HG02884 (cell line): ENCODE results near the gene LHX2.
A peak's percentile ranks its signal among the peaks of the same experiment; 100 is the strongest.
"Not testable (repeated sequence)": the region's sequence is repeated elsewhere in the genome, so short reads cannot be mapped to it uniquely, and the experiment has no call there.

ENCODE experiments used
- ATAC-seq: cut with Tn5 transposase; IDR thresholded peaks from one replicate; pipeline ENCODE4 v1.9.1; 2021; ENCODE audit warnings: mild to moderate bottlenecking, moderate library complexity; ENCODE audit not compliant: unreplicated experiment

The LHX2 gene, protein sequence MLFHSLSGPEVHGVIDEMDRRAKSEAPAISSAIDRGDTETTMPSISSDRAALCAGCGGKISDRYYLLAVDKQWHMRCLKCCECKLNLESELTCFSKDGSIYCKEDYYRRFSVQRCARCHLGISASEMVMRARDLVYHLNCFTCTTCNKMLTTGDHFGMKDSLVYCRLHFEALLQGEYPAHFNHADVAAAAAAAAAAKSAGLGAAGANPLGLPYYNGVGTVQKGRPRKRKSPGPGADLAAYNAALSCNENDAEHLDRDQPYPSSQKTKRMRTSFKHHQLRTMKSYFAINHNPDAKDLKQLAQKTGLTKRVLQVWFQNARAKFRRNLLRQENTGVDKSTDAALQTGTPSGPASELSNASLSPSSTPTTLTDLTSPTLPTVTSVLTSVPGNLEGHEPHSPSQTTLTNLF

DNA sequence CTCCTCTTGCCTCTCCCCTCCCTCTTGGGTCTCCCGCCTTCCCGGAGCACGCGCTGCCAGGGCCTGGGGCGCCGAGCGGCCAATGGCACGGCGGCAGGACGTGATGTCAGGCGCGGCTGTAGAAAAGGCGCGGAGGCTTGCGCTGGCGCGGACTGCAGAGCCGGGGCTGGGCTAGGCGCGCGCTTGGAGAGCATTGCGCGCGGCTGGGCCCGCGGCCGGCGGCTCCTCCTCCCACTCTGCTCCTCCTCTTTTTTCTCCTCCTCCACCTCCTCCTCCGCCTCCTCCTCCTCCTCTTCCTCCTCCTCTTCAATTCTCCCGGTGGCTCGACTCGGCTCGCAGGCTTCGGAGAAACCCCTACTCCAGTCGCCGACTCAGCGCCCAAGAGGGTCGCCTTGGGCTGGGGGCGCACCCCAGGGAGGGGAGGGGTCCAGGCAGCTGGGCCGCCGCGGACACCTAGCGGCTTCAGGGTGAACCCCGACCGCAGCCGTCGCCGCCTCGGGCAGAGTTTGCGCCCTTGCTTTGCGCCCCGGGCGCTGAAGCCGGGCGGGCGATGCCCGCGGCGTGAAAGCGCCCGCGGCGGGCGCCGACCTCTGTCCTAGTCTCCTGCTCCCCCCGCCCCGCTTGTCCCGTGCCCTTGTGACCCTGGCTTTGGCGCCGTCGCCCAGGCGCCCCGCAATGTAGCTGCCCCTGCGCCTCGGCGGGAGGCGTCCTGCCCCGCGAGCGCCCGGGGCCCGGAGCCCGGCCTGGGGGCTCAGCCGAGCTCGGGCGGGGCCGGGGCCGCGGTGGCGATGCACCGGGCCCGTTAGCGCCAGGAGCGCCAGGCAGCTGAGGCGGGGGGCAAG, at the start of gene LHX2:
TSS of gene LHX2 (plus strand) at position 309 of the 842 bp plus-strand sequence. CDS start 581 bp downstream, outside the sequence.
- no peak for ATAC-seq

GRCh38 chr9:123964761-123965160, 46.8 kb upstream of the LHX2 start:
- ATAC-seq: no peak

DNA sequence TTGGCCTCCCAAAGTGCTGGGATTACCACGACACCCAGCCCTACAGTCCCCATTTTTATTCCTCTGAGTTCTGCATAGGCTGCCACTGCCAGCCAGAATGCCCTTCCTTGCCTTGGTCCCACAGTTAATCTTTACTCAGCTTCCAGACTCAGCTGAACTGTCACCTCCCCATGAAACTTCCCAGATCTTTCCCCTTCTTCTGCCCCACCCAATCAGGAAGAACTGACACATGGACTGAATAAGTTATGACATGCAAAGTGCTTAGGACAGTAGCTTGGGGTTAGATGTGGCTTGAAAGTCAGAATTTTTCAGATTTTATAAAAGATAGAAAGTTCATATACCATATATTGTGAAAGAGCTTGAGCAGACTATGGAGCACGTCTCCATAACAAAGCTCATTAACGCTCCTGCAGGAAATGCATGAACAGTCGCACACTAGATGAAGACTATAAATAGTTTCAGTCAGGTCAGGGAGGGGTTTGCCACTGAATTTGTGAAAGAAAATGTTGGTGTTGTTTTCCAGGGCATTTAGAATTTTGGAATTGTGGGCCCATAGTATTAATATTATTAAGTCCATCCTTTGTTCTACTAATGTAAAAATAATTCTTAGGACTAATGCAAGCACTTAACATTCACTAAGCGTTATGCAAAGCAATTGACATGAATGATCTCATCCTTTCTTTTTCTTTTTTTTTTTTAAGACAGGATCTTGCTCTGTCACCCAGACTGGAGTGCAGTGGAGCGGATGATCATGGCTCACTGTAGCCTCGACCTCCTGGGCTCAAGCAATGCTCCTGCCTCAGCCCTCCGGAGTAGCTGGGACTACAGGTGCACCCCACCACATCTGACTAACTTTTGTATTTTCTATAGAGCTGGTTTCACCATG, 45.5 kb upstream of the LHX2 start:
- ATAC-seq: no peak

DNA sequence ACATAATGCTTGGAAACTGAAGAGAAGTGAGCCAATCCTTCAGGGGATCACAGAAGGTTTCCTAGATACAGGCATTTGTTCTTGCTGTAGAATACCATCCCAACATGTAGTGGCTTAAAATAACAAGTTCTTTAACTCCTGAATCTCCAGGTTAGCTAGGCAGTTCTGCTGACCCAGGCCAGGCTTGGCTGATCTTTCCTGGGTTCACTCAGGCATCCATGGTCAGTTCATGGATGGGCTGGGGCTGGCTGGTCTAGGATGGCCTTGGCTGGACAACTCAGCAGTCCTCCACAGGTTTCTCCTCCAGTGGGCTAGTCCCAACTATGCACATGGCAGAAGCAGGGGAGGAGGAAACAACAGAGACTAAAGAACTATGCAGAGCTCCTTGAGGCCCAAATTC, 44.2 kb upstream of the LHX2 start:
- no peak for ATAC-seq

- no peak for ATAC-seq
Observed at GRCh38 chr9:123972618-123973017, 39.0 kb upstream of the LHX2 start.

DNA sequence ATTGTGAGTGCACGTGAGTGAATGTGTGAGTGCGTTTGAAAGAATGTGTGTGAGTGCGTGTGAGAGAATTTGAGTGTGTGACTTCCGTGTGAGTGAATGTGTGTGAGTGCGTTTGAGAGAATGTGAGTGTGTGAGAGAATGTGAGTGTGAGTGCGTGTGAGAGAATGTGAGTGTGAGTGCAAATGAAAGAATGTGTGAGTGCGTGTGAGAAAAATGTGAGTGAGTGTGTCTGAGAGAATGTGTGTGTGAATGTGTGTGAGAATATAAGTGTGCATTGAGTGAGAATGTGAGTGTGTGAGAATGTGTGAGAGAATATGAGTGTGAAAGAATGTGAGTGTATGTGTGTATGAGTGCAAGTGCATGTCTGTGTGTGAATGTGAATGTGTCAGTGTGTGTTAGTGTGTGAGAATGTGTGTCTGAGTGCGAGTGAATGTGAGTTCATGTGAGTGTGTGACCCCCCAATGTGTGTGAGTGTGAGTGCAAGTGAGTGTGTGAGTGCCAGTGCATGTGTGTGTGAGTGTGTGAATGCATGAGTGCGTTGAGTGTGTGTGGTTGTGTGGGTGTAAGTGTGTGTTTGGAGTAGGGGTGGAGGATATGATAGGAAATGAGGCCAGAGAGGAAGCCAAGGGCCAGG, 37.9 kb upstream of the LHX2 start:
- no peak for ATAC-seq

DNA sequence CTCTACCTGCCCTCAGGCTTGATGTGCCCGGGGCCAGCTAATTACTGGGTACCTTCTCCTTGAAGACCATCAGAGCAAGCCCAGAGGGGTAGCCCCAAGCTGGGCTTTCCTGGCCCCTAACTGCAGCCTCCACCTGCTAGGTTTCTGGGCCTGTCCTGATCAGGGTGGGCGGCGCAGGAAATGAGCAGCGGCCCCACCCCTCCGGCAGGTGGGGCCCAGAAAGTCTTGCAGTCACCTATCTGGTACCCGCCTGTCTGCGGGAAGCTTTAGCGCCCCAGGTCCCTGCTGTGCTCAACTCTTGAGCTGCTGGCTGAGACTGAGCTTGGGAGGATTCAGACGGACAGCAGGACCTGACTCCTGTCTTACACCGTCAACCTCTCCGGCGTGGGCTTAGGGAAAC, 37.1 kb upstream of the LHX2 start:
- no peak for ATAC-seq

DNA sequence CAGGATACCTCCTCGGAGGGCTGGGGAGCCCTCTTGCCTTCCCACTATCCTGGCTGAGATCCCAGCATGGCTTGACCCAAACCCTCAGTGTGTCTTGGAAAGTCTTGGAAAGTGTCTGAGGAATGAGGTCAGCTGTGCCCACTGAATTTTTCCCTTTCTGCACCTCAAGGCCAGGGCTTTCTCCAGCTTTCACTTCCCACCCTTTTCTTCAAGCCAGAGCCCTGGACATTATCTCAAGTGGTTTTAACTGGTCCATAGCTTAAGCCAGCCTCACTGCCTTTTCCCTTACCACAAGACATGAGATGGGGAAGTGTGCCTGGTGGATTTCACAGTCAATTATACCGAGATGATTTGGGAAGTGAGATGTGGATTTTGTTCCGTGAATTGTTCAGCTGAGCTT, 35.7 kb upstream of the LHX2 start:
- ATAC-seq: no peak

DNA sequence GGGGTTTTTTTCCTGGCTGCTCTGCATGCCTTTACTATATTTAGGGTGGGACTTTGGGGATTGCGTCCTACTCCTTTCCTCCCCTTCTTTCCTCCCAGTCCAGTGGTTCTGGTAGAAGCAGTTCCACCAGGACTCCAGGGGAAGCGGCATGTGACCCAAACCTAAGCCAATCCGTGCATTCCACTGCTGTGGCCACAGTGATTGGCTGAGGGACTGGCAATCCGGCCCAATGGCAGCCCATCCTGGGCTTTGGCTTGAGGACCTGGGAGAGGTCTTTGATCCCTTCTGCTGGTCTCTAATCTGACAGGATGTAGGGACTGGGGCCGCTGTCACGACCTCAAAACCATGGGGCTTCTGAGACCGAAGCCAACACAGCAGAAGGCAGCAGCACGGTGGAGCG, 35.0 kb upstream of the LHX2 start:
- not testable (repeated sequence) for ATAC-seq

- no peak for ATAC-seq
Observed at GRCh38 chr9:123978981-123979380, 32.6 kb upstream of the LHX2 start.

- no peak for ATAC-seq
Observed at GRCh38 chr9:123982535-123982934, 29.0 kb upstream of the LHX2 start.

DNA sequence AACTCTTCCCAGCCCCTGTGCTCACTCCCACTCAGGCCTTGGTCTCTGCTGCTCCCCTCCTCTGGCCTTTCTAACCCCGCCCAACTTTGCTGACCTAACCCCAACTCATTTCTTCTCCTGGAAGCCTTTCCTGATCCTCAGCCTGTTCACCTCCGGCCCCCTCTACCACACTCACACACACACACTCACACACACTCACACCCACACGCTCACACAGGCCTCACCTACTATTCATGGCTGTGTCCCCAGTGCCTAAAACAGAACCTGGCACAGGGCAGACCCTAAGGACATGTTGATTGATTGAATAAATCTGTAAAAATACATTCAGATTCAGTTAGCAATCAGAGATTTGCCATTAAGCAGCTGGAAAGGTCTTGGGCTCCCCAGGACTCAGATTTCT, 28.5 kb upstream of the LHX2 start:
- no peak for ATAC-seq

GRCh38 chr9:123984802-123985201, 26.8 kb upstream of the LHX2 start:
- no peak for ATAC-seq

- ATAC-seq: no peak
Observed at GRCh38 chr9:123985869-123986268, 25.7 kb upstream of the LHX2 start.

- no peak for ATAC-seq
Observed at GRCh38 chr9:123990427-123990826, 21.1 kb upstream of the LHX2 start.

DNA sequence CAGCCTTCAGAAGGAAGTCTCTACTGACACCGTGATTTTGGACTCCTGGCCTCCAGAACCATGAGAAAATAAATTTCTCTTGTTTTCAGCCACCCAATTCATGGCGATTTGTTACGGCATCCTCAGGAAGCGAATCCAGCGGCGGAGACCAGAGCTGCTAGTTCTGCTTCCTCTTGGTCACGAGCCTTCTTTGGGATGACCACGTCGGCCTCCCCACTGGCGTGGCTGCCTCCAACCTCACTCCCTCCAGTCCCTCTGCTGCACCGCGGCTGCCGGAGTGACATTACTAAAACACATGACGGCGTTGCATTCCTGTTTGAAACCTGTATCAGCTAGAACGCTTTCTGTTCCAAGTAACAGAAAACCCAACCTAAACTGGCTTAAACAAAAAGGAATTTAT, 18.9 kb upstream of the LHX2 start:
- not testable (repeated sequence) for ATAC-seq

DNA sequence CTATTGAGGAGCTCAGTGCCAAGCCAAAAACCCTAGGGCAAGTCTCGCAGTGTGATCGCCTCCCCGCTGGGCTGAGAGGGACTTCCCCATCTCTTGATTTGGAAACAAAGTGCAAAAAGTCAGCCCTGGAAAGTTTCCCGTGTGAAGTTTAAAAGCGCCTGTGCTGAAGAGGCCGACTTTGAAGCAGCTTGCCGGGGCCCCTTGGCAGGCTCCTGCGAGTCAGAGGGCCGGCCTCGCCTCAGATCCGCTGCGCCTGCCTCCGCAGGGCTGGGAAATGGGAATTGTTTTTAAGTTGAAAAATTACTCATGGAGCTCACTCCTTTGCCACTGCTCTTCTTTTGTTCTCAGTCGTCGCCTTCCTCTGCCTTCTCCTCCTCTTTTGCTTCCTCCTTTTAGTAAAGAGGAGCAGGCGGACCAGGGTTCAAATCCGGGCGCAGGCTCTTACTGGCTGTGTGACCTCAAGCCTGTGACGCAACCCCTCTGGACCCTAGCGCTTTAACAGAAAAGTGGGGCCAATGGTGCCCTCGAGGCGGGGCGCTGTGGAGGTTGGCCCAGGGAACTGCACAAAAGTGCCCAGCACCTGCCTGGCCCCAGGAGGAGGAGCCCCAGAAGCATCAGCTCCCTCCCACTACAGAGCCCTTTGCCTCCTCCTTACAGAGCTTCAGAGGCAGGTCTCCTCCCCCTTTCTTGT, 14.7 kb upstream of the LHX2 start:
- no peak for ATAC-seq

GRCh38 chr9:123997665-123998277, 13.8 kb upstream of the LHX2 start:
- ATAC-seq: peak; percentile 58

DNA sequence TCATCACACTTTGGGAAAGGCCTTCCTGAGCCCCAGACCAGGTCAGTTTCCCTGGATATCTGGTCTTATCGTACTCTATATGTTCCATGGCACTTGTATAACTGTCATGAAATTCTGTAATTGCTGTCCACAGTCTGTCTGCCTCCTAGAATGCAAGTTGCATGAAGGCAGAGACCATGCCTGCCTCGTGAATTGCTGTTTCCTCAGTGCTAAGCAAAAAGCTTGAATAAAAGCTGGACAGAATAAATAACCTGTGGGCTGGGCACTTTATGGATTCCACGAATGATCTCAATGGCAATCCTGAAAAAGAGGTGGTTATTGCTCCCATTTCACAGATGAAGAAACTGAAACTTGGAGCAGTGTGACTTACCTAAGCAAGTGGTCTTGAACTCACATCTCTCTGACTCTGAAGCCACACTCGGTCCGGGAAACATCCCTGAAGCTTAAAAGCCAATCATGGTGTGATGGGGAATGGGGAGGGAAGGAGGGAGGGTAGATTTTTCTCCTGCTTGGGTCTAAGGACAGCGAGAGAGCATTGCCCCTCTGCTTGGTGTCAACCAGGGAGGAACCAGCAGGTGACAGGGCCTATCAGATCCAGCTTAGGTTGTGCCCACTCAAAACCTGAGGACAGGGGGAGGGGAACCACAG, 13.2 kb upstream of the LHX2 start:
- no peak for ATAC-seq
